Endothelial cell of umbilical vein (primary cell): ENCODE results near the gene PRPF18. TPM values are rescaled to one million over a fixed set of nuclear protein-coding genes. Genes with fewer than 3 reads are reported as not detected.

Source experiments
- BruUV-seq: library from RNA; stranded (reverse); fragments of 400-500 nt; replicated peaks from 2 replicates; lab custom pipeline; 2021; lab: Mats Ljungman, UMichigan
- CTCF ChIA-PET: fragments of 300-600, 350-600 bp; sonication (Branson Sonifier 250); formaldehyde crosslinking; loops from one replicate; lab custom pipeline; 2021; ENCODE audit warnings: antibody characterized with exemption, inconsistent platforms; lab: Charles Lee
- POLR2A ChIA-PET: fragments of 300-600, 350-600 bp; sonication (Branson Sonifier 250); formaldehyde crosslinking; loops from one replicate; lab custom pipeline; 2021; ENCODE audit warnings: antibody characterized with exemption, inconsistent platforms; lab: Charles Lee
- DNase-seq: peaks from one replicate; pipeline ENCODE4 v3.0.0-alpha.2; 2011; ENCODE audit warnings: low read depth, low spot score
- FAIRE-seq: peaks from 2 replicates; lab custom pipeline; 2011; peaks lifted over from hg19 to GRCh38; lab: Jason Lieb, UNC
- H2AFZ ChIP-seq: 2 replicates; pipeline ENCODE4 v1.6.0; 2012; ENCODE audit warnings: low read depth, low read length, control low read depth, inconsistent platforms
- H3K27ac ChIP-seq: 2 replicates; pipeline ENCODE4 v1.5.1; 2011; ENCODE audit warnings: low read depth, mild to moderate bottlenecking, control low read depth, low read length, moderate library complexity; ENCODE audit not compliant: insufficient read depth
- H3K27me3 ChIP-seq, 2 experiments: 2 replicates each; pipeline versions ENCODE4 v1.6.0 to v1.6.1; 2011; ENCODE audit warnings: low read length in 2 of 2, mixed read lengths in 1 of 2; ENCODE audit not compliant: control insufficient read depth in 2 of 2, insufficient read depth in 2 of 2
- H3K36me3 ChIP-seq, 2 experiments: 2 replicates in 1 of 2; 3 replicates in 1 of 2; pipeline ENCODE4 v1.5.1; 2011; ENCODE audit warnings: low read length in 2 of 2, mild to moderate bottlenecking in 1 of 2, moderate library complexity in 1 of 2; ENCODE audit not compliant: control insufficient read depth in 2 of 2, insufficient read depth in 2 of 2; ENCODE audit errors: extremely low read depth in 1 of 2
- H3K4me1 ChIP-seq: 3 replicates; pipeline ENCODE4 v1.5.1; 2011; ENCODE audit warnings: mild to moderate bottlenecking, low read length; ENCODE audit not compliant: control insufficient read depth, insufficient read depth; ENCODE audit errors: extremely low read depth
- H3K4me2 ChIP-seq: 2 replicates; pipeline ENCODE4 v1.6.1; 2011; ENCODE audit warnings: low read length, control low read depth, mixed read lengths; ENCODE audit not compliant: insufficient read depth
- H3K4me3 ChIP-seq, 3 experiments: fragments of 200-600 bp in 1 of 3; sonication (generic), shearing (Covaris generic) in 1 of 3; replicated peaks in 1 of 3; 2 replicates each; pipeline ENCODE4 v1.5.1; 2011 to 2016; ENCODE audit warnings: control low read depth in 3 of 3, low read length in 3 of 3, mild to moderate bottlenecking in 2 of 3, inconsistent platforms in 1 of 3, low read depth in 1 of 3, moderate library complexity in 1 of 3; ENCODE audit not compliant: insufficient read depth in 1 of 3
- H3K79me2 ChIP-seq: 2 replicates; pipeline ENCODE4 v1.6.0; 2012; ENCODE audit warnings: low read length, inconsistent platforms; ENCODE audit not compliant: control insufficient read depth, insufficient read depth
- H3K9ac ChIP-seq: replicated peaks from 2 replicates; pipeline ENCODE3; 2011; ENCODE audit warnings: low read length, control low read depth; ENCODE audit not compliant: insufficient read depth; ENCODE audit errors: extremely low read depth
- H3K9me1 ChIP-seq: replicated peaks from 3 replicates; pipeline ENCODE4 v1.6.0; 2011; ENCODE audit warnings: mild to moderate bottlenecking, low read length; ENCODE audit not compliant: control insufficient read depth, insufficient read depth; ENCODE audit errors: extremely low read depth
- H3K9me3 ChIP-seq: replicated peaks from 2 replicates; pipeline ENCODE4 v1.5.1; 2012; ENCODE audit warnings: low read length, inconsistent platforms; ENCODE audit not compliant: control insufficient read depth, insufficient read depth
- H4K20me1 ChIP-seq: replicated peaks from 2 replicates; pipeline ENCODE3; 2011; ENCODE audit warnings: mild to moderate bottlenecking, low read length; ENCODE audit not compliant: control insufficient read depth, insufficient read depth; ENCODE audit errors: extremely low read depth
- EZH2 ChIP-seq: IDR thresholded peaks from 2 replicates; pipeline ENCODE4 v1.6.1; 2012; ENCODE audit warnings: borderline replicate concordance, low read depth, mild to moderate bottlenecking, moderate library complexity, low read length, inconsistent platforms; ENCODE audit not compliant: severe bottlenecking
- FOS ChIP-seq: IDR thresholded peaks from 2 replicates; pipeline ENCODE4 v1.6.1; 2011; ENCODE audit warnings: mild to moderate bottlenecking, low read length, moderate library complexity, borderline replicate concordance; ENCODE audit not compliant: insufficient read depth
- GATA2 ChIP-seq: IDR thresholded peaks from 2 replicates; pipeline ENCODE4 v1.7.0; 2011; ENCODE audit warnings: low read depth, mild to moderate bottlenecking, moderate library complexity, mixed read lengths, low read length; ENCODE audit not compliant: insufficient read length, insufficient read depth
- JUN ChIP-seq: IDR thresholded peaks from 2 replicates; pipeline ENCODE4 v1.6.1; 2011; ENCODE audit warnings: borderline replicate concordance, low read depth; ENCODE audit not compliant: insufficient read length, insufficient read depth
- MYC ChIP-seq: IDR thresholded peaks from one replicate; pipeline ENCODE4 v1.6.1; 2011; ENCODE audit warnings: mild to moderate bottlenecking, low read depth, low read length
- POLR2A ChIP-seq: IDR thresholded peaks from 2 replicates; pipeline ENCODE4 v1.6.1; 2012; ENCODE audit warnings: low read depth, mild to moderate bottlenecking, control low read depth, low read length
- POLR2AphosphoS5 ChIP-seq: IDR thresholded peaks from 2 replicates; pipeline ENCODE4 v1.6.1; 2012; ENCODE audit warnings: low read depth, mild to moderate bottlenecking, control low read depth, low read length, moderate library complexity; ENCODE audit not compliant: insufficient read depth
- dilution Hi-C: fragments of 300-500 bp; cut with MboI; formaldehyde crosslinking; loops from one replicate; pipeline ENCODE4 v1.15.0; 2019; ENCODE audit warnings: low sequenced_read_pairs; ENCODE audit not compliant: extremely low pct_ligation_motif_present
- intact Hi-C: fragments of 100-400 bp; cut with micrococcal nuclease; formaldehyde crosslinking; loops from one replicate; pipeline ENCODE4 v1.10.0; 2022
- polyA plus RNA-seq, 4 experiments: library from polyadenylated mRNA; depleted of rRNA in 3 of 4; stranded (reverse) in 3 of 4; unstranded in 1 of 4; fragments of >200 nt; gene quantifications; 2 replicates each; pipeline versions ENCODE4 v1.2.1 to v1.2.3, GENCODE V29; 2011 to 2012; ENCODE audit warnings: missing spikeins in 1 of 4
- total RNA-seq: library from RNA; stranded (reverse); gene quantifications from 2 replicates; pipeline ENCODE4 v1.2.3, GENCODE V29; 2021
- TF ChIP-seq, protein P1 (sequence below), 2 donors: IDR thresholded peaks; 1 replicate in 1 of 2; 2 replicates in 1 of 2; pipeline ENCODE4 v1.5.1; 2011; ENCODE audit warnings: low read length in 2 of 2, mild to moderate bottlenecking in 2 of 2, moderate library complexity in 2 of 2, control low read depth in 1 of 2, inconsistent platforms in 1 of 2, low read depth in 1 of 2; ENCODE audit not compliant: insufficient read depth in 1 of 2; ENCODE audit errors: extremely low read depth in 1 of 2
- TF ChIP-seq, protein P2 (sequence below): IDR thresholded peaks from 2 replicates; pipeline ENCODE4 v1.6.1; 2011; ENCODE audit not compliant: insufficient read depth, insufficient read length

The PRPF18 gene
- total and polyA plus RNA-seq, 2 donors (not counting 3 experiments of a cell fraction or from before 2014, with no cell fraction given): 7.3 to 21.0 TPM

DNA sequence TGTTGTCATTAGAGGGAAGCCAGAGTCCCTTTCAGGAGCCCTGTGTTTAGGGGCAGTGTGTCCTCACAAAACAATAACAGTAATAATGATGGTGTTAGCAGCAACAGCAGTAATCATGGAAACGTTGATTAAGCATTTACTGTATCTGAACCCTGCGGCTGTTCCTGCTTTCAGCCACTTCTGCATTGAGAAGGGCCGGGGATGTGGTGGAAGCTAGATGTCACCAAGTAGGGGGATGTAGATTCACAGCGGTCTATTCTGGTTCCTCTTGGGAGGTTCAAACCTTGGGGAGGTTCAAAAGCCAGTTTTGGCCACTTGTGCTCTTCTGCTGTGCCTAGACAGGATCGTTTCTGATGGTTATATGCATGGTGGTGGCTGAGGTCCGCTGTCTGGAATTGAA lies 44.8 kb downstream of the PRPF18 start:
- TF ChIP-seq POLR2A (no peak), MYC (no peak), FOS (no peak), JUN (no peak), GATA2 (no peak)
- TF ChIP-seq, protein P1, sequence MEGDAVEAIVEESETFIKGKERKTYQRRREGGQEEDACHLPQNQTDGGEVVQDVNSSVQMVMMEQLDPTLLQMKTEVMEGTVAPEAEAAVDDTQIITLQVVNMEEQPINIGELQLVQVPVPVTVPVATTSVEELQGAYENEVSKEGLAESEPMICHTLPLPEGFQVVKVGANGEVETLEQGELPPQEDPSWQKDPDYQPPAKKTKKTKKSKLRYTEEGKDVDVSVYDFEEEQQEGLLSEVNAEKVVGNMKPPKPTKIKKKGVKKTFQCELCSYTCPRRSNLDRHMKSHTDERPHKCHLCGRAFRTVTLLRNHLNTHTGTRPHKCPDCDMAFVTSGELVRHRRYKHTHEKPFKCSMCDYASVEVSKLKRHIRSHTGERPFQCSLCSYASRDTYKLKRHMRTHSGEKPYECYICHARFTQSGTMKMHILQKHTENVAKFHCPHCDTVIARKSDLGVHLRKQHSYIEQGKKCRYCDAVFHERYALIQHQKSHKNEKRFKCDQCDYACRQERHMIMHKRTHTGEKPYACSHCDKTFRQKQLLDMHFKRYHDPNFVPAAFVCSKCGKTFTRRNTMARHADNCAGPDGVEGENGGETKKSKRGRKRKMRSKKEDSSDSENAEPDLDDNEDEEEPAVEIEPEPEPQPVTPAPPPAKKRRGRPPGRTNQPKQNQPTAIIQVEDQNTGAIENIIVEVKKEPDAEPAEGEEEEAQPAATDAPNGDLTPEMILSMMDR (IDR thresholded peaks at IDR 0.05; ENCODE audit: extremely low read depth in 1 of 2, insufficient read depth in 1 of 2, low read depth in 1 of 2, low read length in 2 of 2): no peak
- H3K27me3 ChIP-seq: no peaks in the 10 kb centered on the region

DNA sequence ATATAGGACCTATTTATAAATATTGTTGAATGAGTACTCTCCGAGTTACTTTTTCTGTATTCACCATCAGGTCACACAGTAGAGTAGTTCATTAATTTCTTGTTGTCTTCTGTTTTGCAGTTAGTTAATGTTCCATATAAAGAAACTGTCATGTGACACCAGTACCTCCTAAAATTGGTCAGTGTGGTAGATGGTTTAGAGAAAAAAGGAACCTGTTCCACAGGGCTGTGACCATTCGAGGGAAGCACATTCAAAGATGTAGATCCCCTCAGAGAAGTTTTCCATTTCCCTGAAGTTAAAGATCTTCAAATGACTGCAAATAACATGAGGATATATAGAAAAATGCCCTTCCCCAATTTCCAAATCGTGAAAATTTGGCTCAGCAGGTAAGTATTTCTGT lies 45.7 kb downstream of the PRPF18 start:
- no peak overlapping the region for H3K4me2 ChIP-seq
- H3K4me3 ChIP-seq: no peak overlapping the region
- intact Hi-C loops: no loop called here
- FAIRE-seq: no peak
- no peak overlapping the region for H3K9ac ChIP-seq
- H3K36me3 ChIP-seq: peaks cover 4 to 6% of the 10 kb centered on the region in 2 experiments
- no peak for TF ChIP-seq POLR2AphosphoS5
- no peak for TF ChIP-seq POLR2A
- TF ChIP-seq EZH2: no peak
- TF ChIP-seq, protein P1 (IDR thresholded peaks at IDR 0.05; ENCODE audit: extremely low read depth in 1 of 2, insufficient read depth in 1 of 2, low read depth in 1 of 2, low read length in 2 of 2): no peak
- no peak for TF ChIP-seq GATA2
- TF ChIP-seq JUN: no peak
- TF ChIP-seq FOS: no peak
- no peak for TF ChIP-seq MYC
- TF ChIP-seq, protein P2, sequence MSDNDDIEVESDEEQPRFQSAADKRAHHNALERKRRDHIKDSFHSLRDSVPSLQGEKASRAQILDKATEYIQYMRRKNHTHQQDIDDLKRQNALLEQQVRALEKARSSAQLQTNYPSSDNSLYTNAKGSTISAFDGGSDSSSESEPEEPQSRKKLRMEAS: no peak
- H3K27me3 ChIP-seq: no peaks in the 10 kb centered on the region
- H3K9me3 ChIP-seq: no peaks in the 10 kb centered on the region
- no peak overlapping the region for H2AFZ ChIP-seq
- H3K79me2 ChIP-seq: no peaks in the 10 kb centered on the region
- H3K27ac ChIP-seq: no peak overlapping the region
- BruUV-seq: no TSS peak
- no peaks in the 10 kb centered on the region for H4K20me1 ChIP-seq
- H3K9me1 ChIP-seq: no peaks in the 10 kb centered on the region
- peaks cover 5% of the 10 kb centered on the region for H3K4me1 ChIP-seq
- ChIA-PET CTCF (no interaction called here), POLR2A (interaction anchor here (0.5 kb wide), 1 partner anchor 10 kb away, joined by 4 read pairs; no protein-coding TSS in a partner anchor)
- dilution Hi-C loops: no loop called here
- DNase-seq: no peak

More for the DNA sequence above, 44.8 kb downstream of the PRPF18 start:
- no peaks in the 10 kb centered on the region for H3K9me1 ChIP-seq
- H3K4me2 ChIP-seq: no peak overlapping the region
- FAIRE-seq (no peak), DNase-seq (no peak)
- H3K9ac ChIP-seq: no peak overlapping the region
- H2AFZ ChIP-seq: no peak overlapping the region
- H3K4me1 ChIP-seq: no peaks in the 10 kb centered on the region
- dilution Hi-C loops: no loop called here
- no peak overlapping the region for H3K27ac ChIP-seq
- H4K20me1 ChIP-seq: no peaks in the 10 kb centered on the region
- CTCF ChIA-PET: no interaction called here
- H3K9me3 ChIP-seq: no peaks in the 10 kb centered on the region
- POLR2A ChIA-PET: no interaction called here
- no peaks in the 10 kb centered on the region for H3K79me2 ChIP-seq
- intact Hi-C loops: no loop called here
- BruUV-seq: no TSS peak
- no peak overlapping the region for H3K4me3 ChIP-seq
- H3K36me3 ChIP-seq: peaks cover 4 to 6% of the 10 kb centered on the region in 2 experiments
